Prostate gland (tissue), 2 donors: ENCODE results near the gene HYAL2. TPM values are rescaled to one million over a fixed set of nuclear protein-coding genes. Genes with fewer than 3 reads are reported as not detected.

Experiments used
- DNase-seq: peaks from one replicate; pipeline ENCODE4 v3.0.0-alpha.2; 2019; ENCODE audit warnings: low spot score
- H3K27ac ChIP-seq, 2 donors: fragments of 200-600 bp; sonication (generic); 2 replicates each; pipeline ENCODE4 v1.5.1; 2017 to 2019
- H3K27me3 ChIP-seq: fragments of 200-600 bp; sonication (generic); replicated peaks from 2 replicates; pipeline ENCODE4 v1.5.1; 2019; ENCODE audit not compliant: insufficient read depth
- H3K36me3 ChIP-seq, 2 donors: fragments of 200-600 bp; sonication (generic); 1 replicate in 1 of 2; 2 replicates in 1 of 2; pipeline versions ENCODE4 v1.5.1 to v1.8.1; 2017 to 2019
- H3K4me1 ChIP-seq: fragments of 200-600 bp; sonication (generic); replicated peaks from 2 replicates; pipeline ENCODE4 v1.5.1; 2019
- H3K4me3 ChIP-seq, 2 donors: fragments of 200-600 bp; sonication (generic); 2 replicates each; pipeline ENCODE4 v1.5.1; 2017 to 2019
- H3K9me3 ChIP-seq: fragments of 200-600 bp; sonication (generic); 2 replicates; pipeline ENCODE4 v1.5.1; 2017
- CTCF ChIP-seq, 4 experiments: fragments of 200-600 bp in 2 of 4; fragments of 450-650 bp in 2 of 4; sonication (generic) in 2 of 4; IDR thresholded peaks; 1 replicate in 3 of 4; 2 replicates in 1 of 4; pipeline ENCODE4 v1.5.1; 2016 to 2019; ENCODE audit warnings: antibody characterized with exemption in 4 of 4, mild to moderate bottlenecking in 2 of 4, moderate library complexity in 2 of 4
- POLR2A ChIP-seq: fragments of 450-650 bp; IDR thresholded peaks from one replicate; pipeline ENCODE4 v1.6.1; 2016; ENCODE audit warnings: antibody characterized with exemption, mild to moderate bottlenecking
- POLR2AphosphoS5 ChIP-seq: sonication (generic); formaldehyde crosslinking; IDR thresholded peaks from one replicate; pipeline ENCODE4 v1.6.1; 2017; ENCODE audit warnings: antibody characterized with exemption
- WGBS: methylation state at CpG from one replicate; pipeline ENCODE4 v1.1.5; 2018; 5-methylcytosine and 5-hydroxymethylcytosine counted together
- intact Hi-C: fragments of 100-400 bp; cut with DNase I; formaldehyde crosslinking; loops from one replicate; pipeline ENCODE4 v1.14.2; 2022
- total RNA-seq, 2 donors: library from RNA; depleted of rRNA; stranded (reverse); fragments of >200 nt; gene quantifications; one replicate each; pipeline ENCODE4 v1.1.0, GENCODE V29; 2016

Gene HYAL2
- total RNA-seq, 2 donors from 2014 or later, result 76.1 to 131 TPM

- 87% methylated on average over 7 of the region's 7 CpGs for WGBS
- no peaks in the 10 kb centered on the region for H3K27me3 ChIP-seq
- H3K36me3 ChIP-seq, result no peaks in the 10 kb centered on the region
- DNase-seq, result no peak
- TF ChIP-seq POLR2A (no peak), POLR2AphosphoS5 (no peak), CTCF (IDR thresholded peaks at IDR 0.05) (no peak)
- peaks cover 33% of the 10 kb centered on the region for H3K4me1 ChIP-seq
- H3K9me3 ChIP-seq, result no peaks in the 10 kb centered on the region
- no peak overlapping the region for H3K4me3 ChIP-seq
- no peak overlapping the region for H3K27ac ChIP-seq
- intact Hi-C loops, result loop anchor here (5.0 to 10.0 kb wide), 2 partner anchors 257 to 1030 kb away; partner anchors contain the start of genes CISH and MANF
Observed at GRCh38 chr3:50354850-50355249, 32.3 kb upstream of the HYAL2 start.

- H3K27me3 ChIP-seq, result no peaks in the 10 kb centered on the region
- no peak for DNase-seq
- TF ChIP-seq POLR2AphosphoS5, result no peak
- no peak for TF ChIP-seq POLR2A
- TF ChIP-seq CTCF (IDR thresholded peaks at IDR 0.05), result no peak
- 62% methylated on average over 5 of the region's 5 CpGs for WGBS
- H3K27ac ChIP-seq, result no peak overlapping the region
- intact Hi-C loops, result loop anchor here (10.0 kb wide), 1 partner anchor 1031 kb away; the partner anchor contains the start of gene MANF
- H3K9me3 ChIP-seq, result no peaks in the 10 kb centered on the region
- H3K36me3 ChIP-seq, result no peaks in the 10 kb centered on the region
- peaks cover 38% of the 10 kb centered on the region for H3K4me1 ChIP-seq
- H3K4me3 ChIP-seq, result no peak overlapping the region
Observed at GRCh38 chr3:50354186-50354764, 31.7 kb upstream of the HYAL2 start.

- H3K9me3 ChIP-seq, result no peaks in the 10 kb centered on the region
- no peak overlapping the region for H3K27ac ChIP-seq
- 81% methylated on average over 10 of the region's 12 CpGs for WGBS
- no peak for TF ChIP-seq POLR2A
- H3K4me3 ChIP-seq, result no peak overlapping the region
- H3K36me3 ChIP-seq, result no peaks in the 10 kb centered on the region
- DNase-seq, result no peak
- peaks cover 39% of the 10 kb centered on the region for H3K4me1 ChIP-seq
- no peaks in the 10 kb centered on the region for H3K27me3 ChIP-seq
- intact Hi-C loops, result loop anchor here (10.0 kb wide), 1 partner anchor 1031 kb away; the partner anchor contains the start of gene MANF
Observed at GRCh38 chr3:50353245-50354004, 30.9 kb upstream of the HYAL2 start.

DNA sequence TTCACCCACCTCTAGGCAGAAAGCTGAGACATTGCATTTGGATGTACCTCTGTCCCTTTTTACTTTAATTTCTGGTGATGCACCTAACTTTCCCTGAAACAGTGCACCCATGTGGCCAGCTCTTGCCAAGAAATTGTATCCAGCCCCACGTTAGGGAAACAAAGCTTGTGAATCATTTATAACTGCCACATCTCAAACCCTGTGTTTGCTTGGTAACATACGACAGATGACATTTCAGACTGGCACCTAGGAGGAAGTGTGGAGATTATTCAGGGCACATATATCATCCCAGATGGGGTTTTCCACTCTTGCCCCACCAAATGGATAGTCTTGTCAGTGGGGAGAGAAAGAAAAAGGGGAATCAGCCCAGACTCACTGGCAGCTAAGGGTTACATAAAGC, 30.2 kb upstream of the HYAL2 start:
- 15% methylated on average over 2 of the region's 2 CpGs for WGBS
- TF ChIP-seq CTCF (IDR thresholded peaks at IDR 0.05), result no peak
- no peak for TF ChIP-seq POLR2AphosphoS5
- no peak for TF ChIP-seq POLR2A
- no peak for DNase-seq
- H3K9me3 ChIP-seq, result no peaks in the 10 kb centered on the region
- H3K27me3 ChIP-seq, result no peaks in the 10 kb centered on the region
- H3K27ac ChIP-seq, result no peak overlapping the region
- no peaks in the 10 kb centered on the region for H3K36me3 ChIP-seq
- peaks cover 37% of the 10 kb centered on the region for H3K4me1 ChIP-seq
- intact Hi-C loops, result loop anchor here (10.0 kb wide), 1 partner anchor 1032 kb away; the partner anchor contains the start of gene MANF
- H3K4me3 ChIP-seq, result no peak overlapping the region

DNA sequence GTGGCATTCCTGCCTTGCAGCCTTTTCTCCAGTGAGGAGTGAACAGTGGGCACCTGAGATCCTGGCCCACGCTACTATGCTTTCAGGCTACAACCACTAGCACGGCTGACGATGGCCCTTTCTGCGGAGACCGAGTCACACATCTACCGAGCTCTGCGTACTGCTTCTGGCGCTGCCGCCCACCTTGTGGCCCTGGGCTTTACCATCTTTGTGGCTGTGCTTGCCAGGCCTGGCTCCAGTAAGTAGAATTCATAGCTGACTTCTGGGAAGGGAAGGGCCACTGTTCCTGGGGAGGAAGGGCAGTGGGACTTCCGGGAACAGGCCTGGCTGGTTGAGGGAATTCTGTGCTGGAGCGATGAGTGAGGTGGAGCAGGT, 28.8 kb upstream of the HYAL2 start:
- WGBS, result 49% methylated on average over 11 of the region's 11 CpGs
- intact Hi-C loops, result loop anchor here (10.0 kb wide), 1 partner anchor 1033 kb away; the partner anchor contains the start of gene MANF
- TF ChIP-seq POLR2AphosphoS5 (no peak), POLR2A (no peak), CTCF (IDR thresholded peaks at IDR 0.05) (no peak)
- Histone ChIP-seq H3K27ac (peak overlapping the region; percentile 94 to 96), H3K4me1 (peaks cover 26% of the 10 kb centered on the region), H3K9me3 (no peaks in the 10 kb centered on the region), H3K36me3 (no peaks in the 10 kb centered on the region), H3K27me3 (no peaks in the 10 kb centered on the region), H3K4me3 (peak overlapping the region; percentile 73 to 91)
- DNase-seq, result no peak
